K562 (cell line): ENCODE data around the gene HACE1. TPM values are rescaled to one million over a fixed set of nuclear protein-coding genes. Genes with fewer than 3 reads are reported as not detected.

ENCODE experiments used
- BCLAF1 ChIP-seq, 2 experiments: fragments of 450-650 bp in 1 of 2; IDR thresholded peaks; 2 replicates each; pipeline ENCODE4 v1.6.1; 2011 to 2017; ENCODE audit warnings: low read depth in 2 of 2, antibody characterized with exemption in 1 of 2, borderline replicate concordance in 1 of 2, low read length in 1 of 2, mild to moderate bottlenecking in 1 of 2, mixed read lengths in 1 of 2; ENCODE audit not compliant: control insufficient read depth in 1 of 2
- BRCA1 ChIP-seq, 2 experiments: fragments of 450-650 bp in 1 of 2; sonication (generic) in 1 of 2; formaldehyde crosslinking in 1 of 2; IDR thresholded peaks; 2 replicates each; pipeline versions ENCODE4 v1.5.0 to v1.6.1; 2017 to 2020; ENCODE audit warnings: mild to moderate bottlenecking in 1 of 2, missing genetic modification reagents in 1 of 2
- BRD9 ChIP-seq: fragments of 450-650 bp; IDR thresholded peaks from 2 replicates; pipeline ENCODE4 v1.6.1; 2018; ENCODE audit warnings: low read depth; ENCODE audit not compliant: partially characterized antibody
- DACH1 ChIP-seq: fragments of 450-650 bp; IDR thresholded peaks from 2 replicates; pipeline ENCODE4 v1.6.1; 2018; ENCODE audit not compliant: partially characterized antibody
- GABPB2 ChIP-seq: fragments of 250-450 bp; sonication (Bioruptor Pico); conservative IDR thresholded peaks from 2 replicates; pipeline ENCODE4 v1.5.1; 2021; ENCODE audit warnings: mild to moderate bottlenecking
- NFE2 ChIP-seq: IDR thresholded peaks from 2 replicates; pipeline ENCODE4 v1.6.1; 2014; ENCODE audit warnings: antibody characterized with exemption, low read depth
- NFYB ChIP-seq: IDR thresholded peaks from 2 replicates; pipeline ENCODE4 v1.6.1; 2011; ENCODE audit warnings: mild to moderate bottlenecking, moderate library complexity; ENCODE audit not compliant: insufficient read length; ENCODE audit errors: extremely low read depth
- PHF20 ChIP-seq: fragments of 450-650 bp; IDR thresholded peaks from 2 replicates; pipeline ENCODE4 v1.6.1; 2018; ENCODE audit not compliant: partially characterized antibody
- SP1 ChIP-seq: sonication (generic); formaldehyde crosslinking; IDR thresholded peaks from 2 replicates; pipeline ENCODE4 v1.8.1; 2022; ENCODE audit warnings: mild to moderate bottlenecking, missing genetic modification reagents
- ZBTB8A ChIP-seq: fragments of 450-650 bp; IDR thresholded peaks from 2 replicates; pipeline ENCODE4 v1.6.1; 2018; ENCODE audit warnings: mild to moderate bottlenecking, moderate library complexity; ENCODE audit not compliant: partially characterized antibody
- polyA plus RNA-seq, 8 experiments: library from polyadenylated mRNA; depleted of rRNA in 4 of 8; stranded (reverse) in 5 of 8; unstranded in 3 of 8; fragments of >200 nt; fragmentation: Nextera tagmentation in 2 of 8; fragmentation: Illumina TruSeq in 1 of 8; extraction: Ambion mirVana in 2 of 8; extraction: Trizol in 1 of 8; gene quantifications; 2 replicates each; pipeline versions ENCODE4 v1.2.1 to v1.2.3, GENCODE V29; 2011 to 2014; ENCODE audit warnings: inconsistent platforms in 1 of 8, missing spikeins in 1 of 8
- total RNA-seq, 7 experiments: library from RNA; depleted of rRNA in 6 of 7; stranded (reverse); fragments of >200 nt in 6 of 7; fragmentation: Illumina TruSeq in 2 of 7; extraction: Trizol in 2 of 7; gene quantifications; 2 replicates each; pipeline versions ENCODE4 v1.2.1 to v1.2.3, GENCODE V29; 2011 to 2021; ENCODE audit warnings: low replicate concordance in 1 of 7
- TF ChIP-seq, protein P1 (sequence below): fragments of 450-650 bp; IDR thresholded peaks from 2 replicates; pipeline ENCODE4 v1.7.1; 2018; ENCODE audit warnings: mild to moderate bottlenecking, low read depth; ENCODE audit not compliant: partially characterized antibody

The HACE1 gene
- total and polyA plus RNA-seq, 9 of the 15 experiments (the other 6 are each of a cell fraction or from before 2014, with no cell fraction given) = 3.6 to 19.9 (median 9.1) TPM

- TF ChIP-seq ZBTB8A = no peak
- TF ChIP-seq PHF20 = no peak
- no peak for TF ChIP-seq BRCA1 (IDR thresholded peaks at IDR 0.05)
- no peak for TF ChIP-seq BRCA1 (CRISPR knock-in tag; IDR thresholded peaks at IDR 0.05)
- no peak for TF ChIP-seq SP1 (CRISPR knock-in tag)
- no peak for TF ChIP-seq GABPB2 (CRISPR knock-in tag)
- TF ChIP-seq BRD9 = no peak
- TF ChIP-seq, protein P1, sequence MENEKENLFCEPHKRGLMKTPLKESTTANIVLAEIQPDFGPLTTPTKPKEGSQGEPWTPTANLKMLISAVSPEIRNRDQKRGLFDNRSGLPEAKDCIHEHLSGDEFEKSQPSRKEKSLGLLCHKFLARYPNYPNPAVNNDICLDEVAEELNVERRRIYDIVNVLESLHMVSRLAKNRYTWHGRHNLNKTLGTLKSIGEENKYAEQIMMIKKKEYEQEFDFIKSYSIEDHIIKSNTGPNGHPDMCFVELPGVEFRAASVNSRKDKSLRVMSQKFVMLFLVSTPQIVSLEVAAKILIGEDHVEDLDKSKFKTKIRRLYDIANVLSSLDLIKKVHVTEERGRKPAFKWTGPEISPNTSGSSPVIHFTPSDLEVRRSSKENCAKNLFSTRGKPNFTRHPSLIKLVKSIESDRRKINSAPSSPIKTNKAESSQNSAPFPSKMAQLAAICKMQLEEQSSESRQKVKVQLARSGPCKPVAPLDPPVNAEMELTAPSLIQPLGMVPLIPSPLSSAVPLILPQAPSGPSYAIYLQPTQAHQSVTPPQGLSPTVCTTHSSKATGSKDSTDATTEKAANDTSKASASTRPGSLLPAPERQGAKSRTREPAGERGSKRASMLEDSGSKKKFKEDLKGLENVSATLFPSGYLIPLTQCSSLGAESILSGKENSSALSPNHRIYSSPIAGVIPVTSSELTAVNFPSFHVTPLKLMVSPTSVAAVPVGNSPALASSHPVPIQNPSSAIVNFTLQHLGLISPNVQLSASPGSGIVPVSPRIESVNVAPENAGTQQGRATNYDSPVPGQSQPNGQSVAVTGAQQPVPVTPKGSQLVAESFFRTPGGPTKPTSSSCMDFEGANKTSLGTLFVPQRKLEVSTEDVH = no peak
- TF ChIP-seq DACH1 = no peak
- no peak; the same call in 1 of the 2 replicates for TF ChIP-seq NFE2
- TF ChIP-seq NFYB = no peak
- no peak for TF ChIP-seq BCLAF1 (IDR thresholded peaks at IDR 0.05; ENCODE audit: borderline replicate concordance in 1 of 2, control insufficient read depth in 1 of 2, low read depth in 2 of 2, low read length in 1 of 2)
These were observed 157.4 kb downstream of the HACE1 start (continued) for GRCh38 chr6:104702126-104702841.
